Liver (tissue), 9 donors: ENCODE results near the gene MAN2A1. TPM values are rescaled to one million over a fixed set of nuclear protein-coding genes. Genes with fewer than 3 reads are reported as not detected.
"Not testable (repeated sequence)": the region's sequence is repeated elsewhere in the genome, so short reads cannot be mapped to it uniquely, and the experiment has no call there.

Source experiments
- DNase-seq: peaks from one replicate; pipeline ENCODE4 v3.0.0-alpha.2; 2017; ENCODE audit warnings: low spot score
- H3K27ac ChIP-seq, 2 donors: one replicate each; pipeline ENCODE4 v1.7.0; 2013; ENCODE audit warnings: inconsistent platforms in 2 of 2, low read length in 2 of 2, control low read depth in 1 of 2, low read depth in 1 of 2, mild to moderate bottlenecking in 1 of 2
- H3K27me3 ChIP-seq, 4 donors: one replicate each; pipeline versions ENCODE4 v1.6.1 to v1.7.0; 2013; ENCODE audit warnings: low read length in 3 of 4, inconsistent platforms in 1 of 4, mild to moderate bottlenecking in 1 of 4, moderate library complexity in 1 of 4; ENCODE audit not compliant: control insufficient read depth in 4 of 4, insufficient read depth in 4 of 4
- H3K36me3 ChIP-seq, 4 donors: one replicate each; pipeline versions ENCODE4 v1.6.1 to v1.7.0; 2013; ENCODE audit warnings: low read length in 3 of 4, mild to moderate bottlenecking in 3 of 4, low read depth in 1 of 4, moderate library complexity in 1 of 4; ENCODE audit not compliant: control insufficient read depth in 4 of 4, insufficient read depth in 3 of 4
- H3K4me1 ChIP-seq, 4 donors: one replicate each; pipeline versions ENCODE4 v1.6.1 to v1.7.0; 2013; ENCODE audit warnings: low read length in 3 of 4, mild to moderate bottlenecking in 3 of 4, moderate library complexity in 1 of 4; ENCODE audit not compliant: control insufficient read depth in 4 of 4, insufficient read depth in 4 of 4
- H3K4me3 ChIP-seq, 3 donors: one replicate each; pipeline versions ENCODE4 v1.6.1 to v1.7.0; 2013; ENCODE audit warnings: low read length in 3 of 3, control low read depth in 1 of 3, low read depth in 1 of 3, mild to moderate bottlenecking in 1 of 3
- H3K9ac ChIP-seq, 2 donors: one replicate each; pipeline ENCODE4 v1.7.0; 2013; ENCODE audit warnings: low read length in 2 of 2, mild to moderate bottlenecking in 2 of 2, moderate library complexity in 2 of 2, control low read depth in 1 of 2, low read depth in 1 of 2
- H3K9me3 ChIP-seq, 4 donors: one replicate each; pipeline versions ENCODE4 v1.6.1 to v1.7.0; 2013; ENCODE audit warnings: low read length in 3 of 4; ENCODE audit not compliant: control insufficient read depth in 4 of 4
- CTCF ChIP-seq: fragments of 150-350 bp; IDR thresholded peaks from 2 replicates; pipeline ENCODE4 v1.5.1; 2017; ENCODE audit warnings: improper control_type of control experiment, low read depth, low read length; ENCODE audit not compliant: missing input control
- EGR1 ChIP-seq, 2 donors: IDR thresholded peaks; 2 replicates each; pipeline ENCODE4 v1.6.1; 2016 to 2018; ENCODE audit warnings: antibody characterized with exemption in 2 of 2, low read depth in 2 of 2
- FOXA1 ChIP-seq: IDR thresholded peaks from 2 replicates; pipeline ENCODE4 v1.6.1; 2016; ENCODE audit warnings: antibody characterized with exemption
- GABPA ChIP-seq, 2 donors: IDR thresholded peaks in 1 of 2; conservative IDR thresholded peaks in 1 of 2; 2 replicates each; pipeline ENCODE4 v1.6.1; 2016; ENCODE audit warnings: antibody characterized with exemption in 2 of 2, mild to moderate bottlenecking in 1 of 2, moderate library complexity in 1 of 2
- HNF4A ChIP-seq, 2 donors: conservative IDR thresholded peaks; 2 replicates each; pipeline ENCODE4 v1.6.1; 2016; ENCODE audit warnings: antibody characterized with exemption in 2 of 2, mild to moderate bottlenecking in 2 of 2
- HNF4G ChIP-seq: IDR thresholded peaks from 2 replicates; pipeline ENCODE4 v1.6.1; 2016; ENCODE audit warnings: antibody characterized with exemption
- MAX ChIP-seq: IDR thresholded peaks from 2 replicates; pipeline ENCODE4 v1.6.1; 2016; ENCODE audit warnings: antibody characterized with exemption
- NR2F2 ChIP-seq: IDR thresholded peaks from 2 replicates; pipeline ENCODE4 v1.6.1; 2016; ENCODE audit warnings: antibody characterized with exemption
- RAD21 ChIP-seq, 2 donors: IDR thresholded peaks; 2 replicates each; pipeline ENCODE4 v1.6.1; 2016; ENCODE audit warnings: antibody characterized with exemption in 2 of 2, mild to moderate bottlenecking in 2 of 2
- TAF1 ChIP-seq: conservative IDR thresholded peaks from 2 replicates; pipeline ENCODE4 v1.6.1; 2016; ENCODE audit warnings: antibody characterized with exemption, mild to moderate bottlenecking
- ZBTB33 ChIP-seq: IDR thresholded peaks from 2 replicates; pipeline ENCODE4 v1.6.1; 2016; ENCODE audit warnings: antibody characterized with exemption
- WGBS: extraction: QIAGEN DNeasy Blood & Tissue Kit; methylation state at CpG from one replicate; pipeline ENCODE4 v1.1.7; 2013; 5-methylcytosine and 5-hydroxymethylcytosine counted together
- polyA plus RNA-seq, 2 donors: library from polyadenylated mRNA; stranded (reverse) in 1 of 2; unstranded in 1 of 2; fragments of 200-250 nt in 1 of 2; fragments of >200 nt in 1 of 2; fragmentation: Nextera tagmentation in 1 of 2; extraction: Ambion mirVana in 1 of 2; gene quantifications; one replicate each; pipeline versions ENCODE4 v1.2.1 to v1.2.3, GENCODE V29; 2013 to 2015
- total RNA-seq, 2 donors: library from RNA; depleted of rRNA; stranded (reverse); fragments of >200 nt; gene quantifications; one replicate each; pipeline ENCODE4 v1.2.3, GENCODE V29; 2014
- donor health status: healthy.
- donor health status: healthy.
- donor health status: healthy.
- donor health status: healthy.
- donor health status: healthy.

MAN2A1 gene
- total and polyA plus RNA-seq, 4 donors: 21.4 to 82.8 (median 47.3) TPM

- no peak for TF ChIP-seq NR2F2
- TF ChIP-seq CTCF: no peak
- no peak overlapping the region for H3K4me3 ChIP-seq
- H3K36me3 ChIP-seq: peaks cover 0 to 13% (median 5%) of the 10 kb centered on the region in 4 donors
- peaks cover 2 to 7% (median 6%) of the 10 kb centered on the region in 4 donors for H3K4me1 ChIP-seq
- H3K9ac ChIP-seq: no peak overlapping the region
- no peaks in the 10 kb centered on the region for H3K27me3 ChIP-seq
- no peak overlapping the region for H3K27ac ChIP-seq
- no peaks in the 10 kb centered on the region for H3K9me3 ChIP-seq
- no peak for DNase-seq
Observed at GRCh38 chr5:109757490-109757889, 67.8 kb downstream of the MAN2A1 start.

- Histone ChIP-seq H3K36me3 (peaks cover 0 to 16% (median 10%) of the 10 kb centered on the region in 4 donors), H3K27ac (peak overlapping the region; percentile 47 to 48), H3K4me1 (peaks cover 0 to 3% (median 1%) of the 10 kb centered on the region in 4 donors), H3K9me3 (no peaks in the 10 kb centered on the region), H3K9ac (no peak overlapping the region), H3K4me3 (no peak overlapping the region), H3K27me3 (no peaks in the 10 kb centered on the region)
- DNase-seq: no peak
- TF ChIP-seq EGR1 (IDR thresholded peaks at IDR 0.05; ENCODE audit: low read depth in 2 of 2): no peak
- no peak for TF ChIP-seq FOXA1
- TF ChIP-seq RAD21 (IDR thresholded peaks at IDR 0.05): no peak
- TF ChIP-seq HNF4G: no peak
Observed at GRCh38 chr5:109759306-109759705, 69.6 kb downstream of the MAN2A1 start.

GRCh38 chr5:109760130-109760529, 70.4 kb downstream of the MAN2A1 start:
- peaks cover 0 to 16% (median 10%) of the 10 kb centered on the region in 4 donors for H3K36me3 ChIP-seq
- not testable (repeated sequence) for H3K4me1 ChIP-seq, H3K27ac ChIP-seq, H3K9me3 ChIP-seq, H3K4me3 ChIP-seq, H3K27me3 ChIP-seq, DNase-seq, H3K9ac ChIP-seq
- WGBS: 98% methylated on average over 4 of the region's 4 CpGs

- H3K9me3 ChIP-seq: no peaks in the 10 kb centered on the region
- H3K36me3 ChIP-seq: peaks cover 0 to 10% (median 6%) of the 10 kb centered on the region in 4 donors
- peaks cover 0 to 1% (median 0%) of the 10 kb centered on the region in 4 donors for H3K4me1 ChIP-seq
- H3K27ac ChIP-seq: no peak overlapping the region
- WGBS: 87% methylated on average over 1 of the region's 1 CpG
- no peak overlapping the region for H3K4me3 ChIP-seq
- no peak for TF ChIP-seq HNF4G
- TF ChIP-seq TAF1: no peak
- no peak for TF ChIP-seq NR2F2
- TF ChIP-seq FOXA1: no peak
- TF ChIP-seq MAX: no peak
- TF ChIP-seq CTCF: no peak
- no peak for TF ChIP-seq HNF4A (conservative IDR thresholded peaks at IDR 0.05)
- TF ChIP-seq GABPA (IDR thresholded peaks at IDR 0.05 in 1 of 2, conservative IDR thresholded peaks at IDR 0.05 in 1 of 2): no peak
- TF ChIP-seq ZBTB33: no peak
- no peak for DNase-seq
- no peak overlapping the region for H3K9ac ChIP-seq
- no peaks in the 10 kb centered on the region for H3K27me3 ChIP-seq
Observed at GRCh38 chr5:109762821-109763220, 73.1 kb downstream of the MAN2A1 start.
